Measurements from ENCODE around the gene ACSL6.
"Not testable (repeated sequence)": the region's sequence is repeated elsewhere in the genome, so short reads cannot be mapped to it uniquely, and the experiment has no call there.

Gene ACSL6

GRCh38 chr5:131906668-131907067 lies 104.8 kb downstream of the ACSL6 start:
- H3K27me3 Mint-ChIP-seq (ENCODE audit: low read depth, poor library complexity): no peaks in the 10 kb centered on the region
- no peaks in the 10 kb centered on the region for H3K36me3 Mint-ChIP-seq (ENCODE audit: low read depth)
- H3K4me3 Mint-ChIP-seq: no peak overlapping the region
- peaks cover 33% of the 10 kb centered on the region for H3K9me3 Mint-ChIP-seq
- no peaks in the 10 kb centered on the region for H3K4me1 Mint-ChIP-seq
- DNase-seq: no peak
- TF ChIP-seq CTCF (IDR thresholded peaks at IDR 0.05): no peak
- no peak overlapping the region for H3K27ac Mint-ChIP-seq

- not testable (repeated sequence) for H3K36me3 Mint-ChIP-seq (ENCODE audit: low read depth); H3K27me3 Mint-ChIP-seq (ENCODE audit: low read depth, poor library complexity); H3K4me1 Mint-ChIP-seq; DNase-seq; H3K27ac Mint-ChIP-seq; H3K4me3 Mint-ChIP-seq
- peaks cover 41% of the 10 kb centered on the region for H3K9me3 Mint-ChIP-seq
Measured at GRCh38 chr5:131902266-131902665, 109.2 kb downstream of the ACSL6 start.
